ENCODE results near the gene PLEK.
A peak's percentile ranks its signal among the peaks of the same experiment; 100 is the strongest.

DNA sequence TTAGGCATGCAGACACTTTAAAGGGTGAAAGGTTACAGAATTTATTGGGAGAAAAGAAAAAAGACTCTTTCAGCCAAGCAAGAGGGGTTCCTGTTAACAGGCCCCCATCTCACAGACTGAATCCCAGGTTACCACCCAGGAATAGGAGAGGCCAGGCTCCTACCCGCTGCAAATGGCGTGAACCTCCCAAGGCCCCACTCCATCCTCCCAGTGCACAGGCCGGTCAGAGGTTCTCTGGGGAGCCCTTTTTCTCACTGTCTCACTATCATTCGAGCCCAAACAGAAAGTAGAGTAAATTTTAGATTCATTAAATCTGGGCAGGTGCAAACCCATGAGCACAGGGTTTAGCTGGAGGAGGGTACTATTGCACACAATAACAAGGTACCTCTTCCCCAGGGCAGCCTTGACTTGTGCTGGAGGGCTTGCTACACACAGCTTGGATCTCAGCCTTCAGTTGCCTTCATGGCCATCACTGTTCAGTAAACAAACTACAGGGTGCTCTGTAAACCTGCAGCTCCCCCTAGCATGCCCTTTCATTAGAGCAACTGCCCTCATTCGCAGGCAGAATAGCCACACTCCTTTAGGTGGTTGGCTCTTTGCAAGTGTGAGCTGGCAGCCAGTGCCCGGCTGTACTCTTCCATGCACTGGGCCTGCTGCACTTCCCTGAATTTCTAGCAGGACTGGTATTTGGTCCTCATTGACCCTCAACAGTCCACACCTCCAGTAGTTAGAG, 7.3 kb upstream of the PLEK start:
- TF ChIP-seq, protein P1, sequence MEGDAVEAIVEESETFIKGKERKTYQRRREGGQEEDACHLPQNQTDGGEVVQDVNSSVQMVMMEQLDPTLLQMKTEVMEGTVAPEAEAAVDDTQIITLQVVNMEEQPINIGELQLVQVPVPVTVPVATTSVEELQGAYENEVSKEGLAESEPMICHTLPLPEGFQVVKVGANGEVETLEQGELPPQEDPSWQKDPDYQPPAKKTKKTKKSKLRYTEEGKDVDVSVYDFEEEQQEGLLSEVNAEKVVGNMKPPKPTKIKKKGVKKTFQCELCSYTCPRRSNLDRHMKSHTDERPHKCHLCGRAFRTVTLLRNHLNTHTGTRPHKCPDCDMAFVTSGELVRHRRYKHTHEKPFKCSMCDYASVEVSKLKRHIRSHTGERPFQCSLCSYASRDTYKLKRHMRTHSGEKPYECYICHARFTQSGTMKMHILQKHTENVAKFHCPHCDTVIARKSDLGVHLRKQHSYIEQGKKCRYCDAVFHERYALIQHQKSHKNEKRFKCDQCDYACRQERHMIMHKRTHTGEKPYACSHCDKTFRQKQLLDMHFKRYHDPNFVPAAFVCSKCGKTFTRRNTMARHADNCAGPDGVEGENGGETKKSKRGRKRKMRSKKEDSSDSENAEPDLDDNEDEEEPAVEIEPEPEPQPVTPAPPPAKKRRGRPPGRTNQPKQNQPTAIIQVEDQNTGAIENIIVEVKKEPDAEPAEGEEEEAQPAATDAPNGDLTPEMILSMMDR (IDR thresholded peaks at IDR 0.05; ENCODE audit: low read depth, low read length, poor library complexity, severe bottlenecking) = peak; percentile 70
- TF ChIP-seq EZH2phosphoT487 (IDR thresholded peaks at IDR 0.05; ENCODE audit: borderline replicate concordance, low read length) = no peak
